ENCODE results near the gene ATF6.

DNA sequence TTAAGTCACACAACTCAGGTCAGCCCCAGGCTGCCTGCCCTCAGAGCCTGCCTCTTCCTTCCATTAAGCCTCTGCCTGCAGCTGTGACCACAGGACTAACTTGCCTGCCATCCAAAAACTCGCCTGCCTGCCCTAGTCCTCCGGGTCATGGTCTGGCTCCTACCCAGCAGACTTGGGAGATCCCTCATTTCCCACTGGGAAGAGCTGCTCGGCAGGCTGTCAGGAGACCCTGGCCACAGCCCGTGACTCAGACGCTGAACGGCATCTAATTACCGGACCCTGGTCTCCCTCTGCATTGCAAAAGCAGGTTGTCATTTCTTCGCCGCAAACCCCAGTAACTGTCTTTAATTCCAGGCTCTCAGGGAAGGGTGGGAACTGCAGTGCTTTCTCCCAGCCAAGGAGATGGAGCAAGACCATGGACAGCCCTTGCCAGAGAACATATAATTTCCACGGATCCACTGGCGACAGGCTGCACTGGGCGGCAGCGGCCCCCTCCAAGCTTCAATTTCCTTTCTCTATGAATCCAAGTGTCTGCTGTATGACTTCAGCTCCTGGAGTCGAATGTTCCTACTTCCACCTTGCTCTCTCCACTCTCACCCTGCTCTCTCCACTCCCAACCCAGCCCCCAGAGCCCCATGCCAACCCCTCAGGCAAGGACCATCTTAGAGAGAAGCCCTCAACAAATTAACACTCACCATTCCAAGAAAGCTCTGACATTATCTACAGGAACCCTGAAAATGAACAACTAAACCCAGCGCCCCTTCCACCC lies 237.1 kb downstream of the ATF6 start:
- TF ChIP-seq TAF1 (IDR thresholded peaks at IDR 0.05; ENCODE audit: low read depth, low read length) (no peak), POLR2A (IDR thresholded peaks at IDR 0.05; ENCODE audit: low read depth, low read length) (no peak), POLR2AphosphoS5 (IDR thresholded peaks at IDR 0.05; ENCODE audit: low read depth, low read length) (no peak), PAX5 (IDR thresholded peaks at IDR 0.05; ENCODE audit: insufficient read depth, low read length, severe bottlenecking) (no peak)

All from GM12891 (cell line).